H1 (cell line): ENCODE data around the gene TMEM108.

Experiments used
- CHD2 ChIP-seq: IDR thresholded peaks from 2 replicates; pipeline ENCODE4 v1.6.1; 2012; ENCODE audit warnings: low read length, improper control_type of control experiment
- CTCF ChIP-seq, 3 experiments: IDR thresholded peaks; 1 replicate in 2 of 3; 2 replicates in 1 of 3; pipeline versions ENCODE4 v1.5.1 to v1.6.1; 2011; ENCODE audit warnings: low read length in 3 of 3, mild to moderate bottlenecking in 3 of 3, inconsistent platforms in 2 of 3, low read depth in 1 of 3, moderate library complexity in 1 of 3; ENCODE audit not compliant: insufficient read depth in 1 of 3; ENCODE audit errors: control extremely low read depth in 1 of 3
- TEAD4 ChIP-seq: IDR thresholded peaks from 2 replicates; pipeline ENCODE4 v1.6.1; 2012; ENCODE audit warnings: low read depth, low read length, inconsistent platforms, mixed read lengths
- USF2 ChIP-seq: IDR thresholded peaks from 2 replicates; pipeline ENCODE4 v1.6.1; 2011; ENCODE audit warnings: low read length, improper control_type of control experiment

GRCh38 chr3:133213937-133214336 is 175.7 kb downstream of the TMEM108 start:
- TF ChIP-seq CTCF (IDR thresholded peaks at IDR 0.05; ENCODE audit: control extremely low read depth in 1 of 3, insufficient read depth in 1 of 3, low read depth in 1 of 3, low read length in 3 of 3), result no peak
- no peak for TF ChIP-seq CHD2
- TF ChIP-seq TEAD4, result no peak
- TF ChIP-seq USF2, result no peak
